Esophagus muscularis mucosa (tissue), 4 donors: Measurements from ENCODE around the gene DROSHA. TPM values are rescaled to one million over a fixed set of nuclear protein-coding genes. Genes with fewer than 3 reads are reported as not detected.

Experiments
- DNase-seq: peaks from one replicate; pipeline ENCODE4 v3.0.0-alpha.2; 2017; ENCODE audit errors: extremely low spot score
- H3K27ac ChIP-seq, 4 donors: fragments of 200-600 bp; sonication (generic); replicated peaks in 1 of 4; 1 replicate in 3 of 4; 2 replicates in 1 of 4; pipeline ENCODE4 v1.5.1; 2016 to 2019; ENCODE audit warnings: mild to moderate bottlenecking in 1 of 4
- H3K27me3 ChIP-seq, 4 donors: fragments of 200-600 bp; sonication (generic); one replicate each; pipeline versions ENCODE4 v1.5.1 to v1.6.0; 2016 to 2019
- H3K36me3 ChIP-seq, 4 donors: fragments of 200-600 bp; sonication (generic); one replicate each; pipeline ENCODE4 v1.5.1; 2016 to 2019
- H3K4me1 ChIP-seq, 4 donors: fragments of 200-600 bp; sonication (generic); one replicate each; pipeline ENCODE4 v1.5.1; 2016 to 2019
- H3K4me3 ChIP-seq, 4 donors: fragments of 200-600 bp; sonication (generic); 1 replicate in 2 of 4; 2 replicates in 2 of 4; pipeline ENCODE4 v1.5.1; 2016 to 2019; ENCODE audit warnings: mild to moderate bottlenecking in 4 of 4, moderate library complexity in 1 of 4
- H3K9me3 ChIP-seq, 4 donors: fragments of 200-600 bp; sonication (generic); 1 replicate in 3 of 4; 2 replicates in 1 of 4; pipeline ENCODE4 v1.5.1; 2016 to 2019
- EP300 ChIP-seq: sonication (generic); formaldehyde crosslinking; IDR thresholded peaks from one replicate; pipeline ENCODE4 v1.6.1; 2017; ENCODE audit warnings: antibody characterized with exemption
- POLR2A ChIP-seq: fragments of 450-650 bp; IDR thresholded peaks from one replicate; pipeline ENCODE4 v1.6.1; 2017; ENCODE audit warnings: antibody characterized with exemption, moderate library complexity, mild to moderate bottlenecking, low read depth
- POLR2AphosphoS5 ChIP-seq, 2 donors: sonication (generic); formaldehyde crosslinking; IDR thresholded peaks; one replicate each; pipeline ENCODE4 v1.6.1; 2017; ENCODE audit warnings: antibody characterized with exemption in 2 of 2
- WGBS: methylation state at CpG from one replicate; pipeline ENCODE4 v1.1.5; 2018; 5-methylcytosine and 5-hydroxymethylcytosine counted together
- intact Hi-C: fragments of 100-400 bp; cut with DNase I; formaldehyde crosslinking; loops from one replicate; pipeline ENCODE4 v1.15.1; 2023
- total RNA-seq, 4 donors: library from RNA; depleted of rRNA; stranded (reverse); fragments of >200 nt; gene quantifications; one replicate each; pipeline versions ENCODE4 v1.1.0 to v1.2.1, GENCODE V29; 2016
- TF ChIP-seq, protein P1 (sequence below), 3 experiments: fragments of 200-600 bp in 2 of 3; fragments of 450-650 bp in 1 of 3; sonication (generic) in 2 of 3; IDR thresholded peaks; one replicate each; pipeline ENCODE4 v1.5.1; 2017 to 2019; ENCODE audit warnings: antibody characterized with exemption in 3 of 3, mild to moderate bottlenecking in 2 of 3, moderate library complexity in 1 of 3

The DROSHA gene
- total RNA-seq, 4 donors from 2014 or later, result 27.5 to 47.0 (median 36.6) TPM

GRCh38 chr5:31459594-31459993 lies 72.3 kb downstream of the DROSHA start:
- no peak overlapping the region for H3K4me3 ChIP-seq
- H3K36me3 ChIP-seq, result peaks cover 6 to 90% (median 69%) of the 10 kb centered on the region in 4 donors
- TF ChIP-seq, protein P1, sequence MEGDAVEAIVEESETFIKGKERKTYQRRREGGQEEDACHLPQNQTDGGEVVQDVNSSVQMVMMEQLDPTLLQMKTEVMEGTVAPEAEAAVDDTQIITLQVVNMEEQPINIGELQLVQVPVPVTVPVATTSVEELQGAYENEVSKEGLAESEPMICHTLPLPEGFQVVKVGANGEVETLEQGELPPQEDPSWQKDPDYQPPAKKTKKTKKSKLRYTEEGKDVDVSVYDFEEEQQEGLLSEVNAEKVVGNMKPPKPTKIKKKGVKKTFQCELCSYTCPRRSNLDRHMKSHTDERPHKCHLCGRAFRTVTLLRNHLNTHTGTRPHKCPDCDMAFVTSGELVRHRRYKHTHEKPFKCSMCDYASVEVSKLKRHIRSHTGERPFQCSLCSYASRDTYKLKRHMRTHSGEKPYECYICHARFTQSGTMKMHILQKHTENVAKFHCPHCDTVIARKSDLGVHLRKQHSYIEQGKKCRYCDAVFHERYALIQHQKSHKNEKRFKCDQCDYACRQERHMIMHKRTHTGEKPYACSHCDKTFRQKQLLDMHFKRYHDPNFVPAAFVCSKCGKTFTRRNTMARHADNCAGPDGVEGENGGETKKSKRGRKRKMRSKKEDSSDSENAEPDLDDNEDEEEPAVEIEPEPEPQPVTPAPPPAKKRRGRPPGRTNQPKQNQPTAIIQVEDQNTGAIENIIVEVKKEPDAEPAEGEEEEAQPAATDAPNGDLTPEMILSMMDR (IDR thresholded peaks at IDR 0.05), result no peak
- no peak for TF ChIP-seq POLR2A
- no peak for TF ChIP-seq EP300
- TF ChIP-seq POLR2AphosphoS5 (IDR thresholded peaks at IDR 0.05), result no peak
- no peak overlapping the region for H3K27ac ChIP-seq
- intact Hi-C loops, result no loop called here
- peaks cover 0 to 13% (median 7%) of the 10 kb centered on the region in 4 donors for H3K9me3 ChIP-seq
- H3K4me1 ChIP-seq, result peaks cover 0 to 4% (median 0%) of the 10 kb centered on the region in 4 donors
- DNase-seq, result no peak
- no peaks in the 10 kb centered on the region for H3K27me3 ChIP-seq
- over 99% methylated on average over 3 of the region's 3 CpGs for WGBS

- Histone ChIP-seq H3K4me3 (no peak overlapping the region), H3K36me3 (peaks cover 9 to 66% (median 53%) of the 10 kb centered on the region in 4 donors), H3K27ac (no peak overlapping the region), H3K27me3 (no peaks in the 10 kb centered on the region), H3K9me3 (peaks cover 0 to 13% (median 7%) of the 10 kb centered on the region in 4 donors), H3K4me1 (no peaks in the 10 kb centered on the region)
- 96% methylated on average over 2 of the region's 2 CpGs for WGBS
- intact Hi-C loops, result no loop called here
- TF ChIP-seq, protein P1 (IDR thresholded peaks at IDR 0.05), result no peak
- TF ChIP-seq POLR2AphosphoS5 (IDR thresholded peaks at IDR 0.05), result no peak
- TF ChIP-seq EP300, result no peak
- TF ChIP-seq POLR2A, result no peak
- no peak for DNase-seq
Observed at GRCh38 chr5:31455172-31455571, 76.7 kb downstream of the DROSHA start.

GRCh38 chr5:31453522-31453921 lies 78.4 kb downstream of the DROSHA start:
- H3K4me3 ChIP-seq, result no peak overlapping the region
- H3K27me3 ChIP-seq, result no peaks in the 10 kb centered on the region
- H3K4me1 ChIP-seq, result no peaks in the 10 kb centered on the region
- 93% methylated on average over 2 of the region's 2 CpGs for WGBS
- peaks cover 13 to 66% (median 53%) of the 10 kb centered on the region in 4 donors for H3K36me3 ChIP-seq
- intact Hi-C loops, result no loop called here
- H3K9me3 ChIP-seq, result peaks cover 0 to 13% (median 7%) of the 10 kb centered on the region in 4 donors
- TF ChIP-seq, protein P1 (IDR thresholded peaks at IDR 0.05), result no peak
- TF ChIP-seq POLR2AphosphoS5 (IDR thresholded peaks at IDR 0.05) (no peak), POLR2A (no peak), EP300 (no peak)
- no peak overlapping the region for H3K27ac ChIP-seq
- no peak for DNase-seq

DNA sequence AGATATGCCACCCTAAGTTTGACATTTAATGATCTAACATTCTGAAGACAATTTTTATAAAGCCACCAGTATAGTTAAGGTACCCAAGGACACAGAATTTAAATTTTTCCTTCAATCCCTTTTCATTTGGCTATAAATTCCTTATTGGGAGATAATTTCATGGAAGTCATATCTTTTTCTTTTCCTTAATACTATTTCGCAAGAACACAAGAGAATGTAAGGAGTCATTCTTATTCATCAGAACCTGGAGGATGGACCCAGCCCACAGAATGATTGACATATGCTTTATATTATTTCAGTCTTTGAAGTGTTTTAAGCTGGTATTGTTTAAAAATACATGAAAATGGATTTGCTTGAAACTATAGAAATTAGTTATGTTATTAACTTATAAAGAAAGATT lies 79.6 kb downstream of the DROSHA start:
- WGBS, result 5% methylated on average over 1 of the region's 1 CpG
- DNase-seq, result no peak
- intact Hi-C loops, result no loop called here
- Histone ChIP-seq H3K9me3 (peaks cover 0 to 13% (median 7%) of the 10 kb centered on the region in 4 donors), H3K36me3 (peaks cover 19 to 66% (median 52%) of the 10 kb centered on the region in 4 donors), H3K27me3 (no peaks in the 10 kb centered on the region), H3K4me3 (no peak overlapping the region), H3K27ac (no peak overlapping the region), H3K4me1 (no peaks in the 10 kb centered on the region)
- TF ChIP-seq, protein P1 (IDR thresholded peaks at IDR 0.05), result no peak
- TF ChIP-seq EP300 (no peak), POLR2AphosphoS5 (IDR thresholded peaks at IDR 0.05) (no peak), POLR2A (no peak)

- peaks cover 23 to 58% (median 44%) of the 10 kb centered on the region in 4 donors for H3K36me3 ChIP-seq
- TF ChIP-seq EP300 (no peak), POLR2A (no peak)
Observed at GRCh38 chr5:31449962-31450361, 81.9 kb downstream of the DROSHA start.

More at GRCh38 chr5:31449962-31450361, 81.9 kb downstream of the DROSHA start:
- H3K4me1 ChIP-seq, result no peaks in the 10 kb centered on the region
- 100% methylated on average over 1 of the region's 1 CpG for WGBS
- H3K27me3 ChIP-seq, result no peaks in the 10 kb centered on the region
- peaks cover 0 to under 1% (median 0%) of the 10 kb centered on the region in 4 donors for H3K9me3 ChIP-seq
- DNase-seq, result no peak
- H3K27ac ChIP-seq, result no peak overlapping the region
- intact Hi-C loops, result no loop called here
- H3K4me3 ChIP-seq, result no peak overlapping the region
